ENCODE measurements around the gene FAM83C.

The FAM83C gene

DNA sequence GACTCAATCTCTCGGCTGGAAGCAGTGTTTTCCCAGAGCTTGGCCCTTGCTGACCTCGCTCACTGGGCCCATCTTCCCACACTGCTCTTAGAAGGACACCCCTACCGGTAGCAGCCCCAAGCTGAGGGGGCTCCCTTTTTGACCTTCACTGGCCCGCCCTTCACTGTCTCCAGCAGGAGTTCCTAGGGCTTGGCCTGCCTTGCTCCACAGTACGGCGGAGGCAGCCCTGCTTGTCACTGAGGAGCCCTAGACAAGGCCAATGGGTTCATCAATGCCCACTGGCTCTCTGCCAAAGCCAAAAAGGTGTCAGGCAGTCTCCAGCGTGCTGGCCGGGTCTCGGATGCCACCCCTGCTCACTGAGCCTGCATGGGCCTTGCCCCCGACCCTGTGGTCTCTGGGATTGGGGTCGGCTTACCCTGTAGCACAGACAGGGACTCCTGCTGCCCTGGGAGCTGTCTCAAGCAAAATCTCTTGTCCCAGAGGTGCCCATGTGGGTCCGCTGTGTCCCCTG is 16.4 kb downstream of the FAM83C start:
- DNase-seq (ENCODE audit: low read depth): no peak
- H3K4me3 ChIP-seq (ENCODE audit: low read length): no peak overlapping the region
- TF ChIP-seq CTCF (conservative IDR thresholded peaks at IDR 0.05; ENCODE audit: low read depth, low read length): no peak

DNA sequence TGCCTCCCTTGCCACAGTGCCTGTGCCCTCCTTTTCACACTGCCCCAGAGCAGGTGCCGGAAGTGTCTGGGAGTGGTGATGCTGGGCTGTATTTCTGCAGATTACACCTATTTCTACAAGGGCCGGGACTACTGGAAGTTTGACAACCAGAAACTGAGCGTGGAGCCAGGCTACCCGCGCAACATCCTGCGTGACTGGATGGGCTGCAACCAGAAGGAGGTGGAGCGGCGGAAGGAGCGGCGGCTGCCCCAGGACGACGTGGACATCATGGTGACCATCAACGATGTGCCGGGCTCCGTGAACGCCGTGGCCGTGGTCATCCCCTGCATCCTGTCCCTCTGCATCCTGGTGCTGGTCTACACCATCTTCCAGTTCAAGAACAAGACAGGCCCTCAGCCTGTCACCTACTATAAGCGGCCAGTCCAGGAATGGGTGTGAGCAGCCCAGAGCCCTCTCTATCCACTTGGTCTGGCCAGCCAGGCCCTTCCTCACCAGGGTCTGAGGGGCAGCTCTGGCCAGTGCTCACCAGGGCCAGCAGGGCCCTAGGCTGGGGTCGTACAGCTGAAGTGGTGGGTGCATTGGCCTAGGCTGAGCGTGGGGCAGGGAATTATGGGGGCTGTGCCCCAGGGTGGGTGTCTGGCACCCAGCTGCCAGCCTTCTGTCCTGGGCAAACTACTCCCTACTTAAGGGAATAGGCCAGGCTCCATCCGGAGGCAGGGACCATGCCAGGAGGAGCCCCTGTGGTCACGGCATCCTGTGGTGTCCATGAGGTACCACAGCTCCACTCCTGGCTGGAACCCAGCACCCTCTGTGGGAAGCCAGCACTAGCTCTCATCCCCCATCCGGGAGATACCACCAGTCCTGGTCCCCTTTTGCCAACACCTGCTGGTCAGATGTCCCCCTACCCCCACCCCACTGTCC is 17.8 kb downstream of the FAM83C start:
- no peak for TF ChIP-seq CTCF (conservative IDR thresholded peaks at IDR 0.05; ENCODE audit: low read depth, low read length)
- no peak overlapping the region for H3K4me3 ChIP-seq (ENCODE audit: low read length)
- DNase-seq (ENCODE audit: low read depth): no peak

DNA sequence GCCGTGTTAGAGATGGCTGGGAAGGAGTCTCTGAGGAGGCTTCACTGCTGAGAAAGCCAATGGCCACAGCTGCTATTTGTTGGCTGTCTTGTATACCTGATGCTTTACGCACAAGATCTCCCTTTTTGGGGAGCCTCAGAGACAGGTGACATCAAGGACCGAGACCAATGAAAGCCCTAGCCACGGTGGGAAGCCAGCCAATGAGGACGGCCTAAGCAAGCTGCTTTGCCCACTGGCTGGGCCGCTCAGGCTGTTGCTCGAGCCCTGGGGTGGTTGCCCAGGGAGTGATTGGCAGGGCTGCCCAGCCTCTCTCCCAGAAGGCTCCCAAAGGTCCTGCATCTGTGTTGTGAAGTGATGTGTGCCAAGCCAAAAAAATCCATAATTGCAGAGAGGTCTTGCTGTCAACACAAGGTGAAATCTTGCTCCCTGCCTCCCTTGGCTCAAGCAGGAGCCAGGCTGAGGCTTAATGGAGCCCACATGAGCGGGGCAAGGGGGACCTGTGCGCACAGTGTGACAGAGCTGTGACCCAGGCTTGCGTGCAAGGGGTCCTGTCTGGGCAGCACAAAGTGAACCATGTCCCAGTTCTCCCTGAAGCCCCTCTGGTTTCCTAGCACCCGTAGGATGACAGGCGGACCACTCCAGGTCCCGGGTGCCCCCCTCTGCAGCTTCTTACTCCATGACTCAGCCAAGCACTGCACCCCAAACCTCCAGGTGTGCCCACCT is 18.6 kb downstream of the FAM83C start:
- DNase-seq (ENCODE audit: low read depth): no peak
- TF ChIP-seq CTCF (conservative IDR thresholded peaks at IDR 0.05; ENCODE audit: low read depth, low read length): no peak
- no peak overlapping the region for H3K4me3 ChIP-seq (ENCODE audit: low read length)

- no peak overlapping the region for H3K4me3 ChIP-seq (ENCODE audit: low read length)
- no peak for TF ChIP-seq CTCF (conservative IDR thresholded peaks at IDR 0.05; ENCODE audit: low read depth, low read length)
- DNase-seq (ENCODE audit: low read depth): no peak
These were observed 20.3 kb downstream of the FAM83C start for GRCh38 chr20:35271904-35272303.

DNA sequence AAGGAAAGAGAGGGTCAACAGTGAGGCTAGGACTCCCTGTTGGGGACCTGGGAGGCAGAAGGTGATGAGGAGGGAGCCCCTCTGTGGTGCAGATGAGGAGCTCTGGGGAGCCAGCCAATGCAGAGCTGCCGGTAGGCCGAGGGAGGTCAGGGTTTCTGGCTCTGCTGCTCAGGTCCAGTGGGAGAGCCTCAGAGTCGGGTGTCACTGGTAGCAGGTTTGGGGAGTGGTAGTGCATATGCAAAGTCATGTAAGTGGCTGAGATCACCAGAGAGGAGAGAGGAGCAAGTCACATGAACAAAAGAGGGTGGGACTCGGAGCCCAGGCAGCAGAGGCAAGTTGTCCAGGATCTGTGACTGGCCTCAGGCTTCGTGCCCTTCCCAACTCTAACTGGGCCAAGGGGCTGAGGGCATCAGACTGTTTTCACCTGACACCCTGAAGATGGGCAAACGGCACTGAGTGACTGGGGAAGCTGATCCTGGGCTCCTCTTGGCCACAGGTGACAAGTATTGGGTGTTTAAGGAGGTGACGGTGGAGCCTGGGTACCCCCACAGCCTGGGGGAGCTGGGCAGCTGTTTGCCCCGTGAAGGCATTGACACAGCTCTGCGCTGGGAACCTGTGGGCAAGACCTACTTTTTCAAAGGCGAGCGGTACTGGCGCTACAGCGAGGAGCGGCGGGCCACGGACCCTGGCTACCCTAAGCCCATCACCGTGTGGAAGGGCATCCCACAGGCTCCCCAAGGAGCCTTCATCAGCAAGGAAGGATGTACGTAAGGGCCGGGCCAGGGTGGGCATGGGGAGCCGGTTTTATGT is 20.9 kb downstream of the FAM83C start:
- no peak for DNase-seq (ENCODE audit: low read depth)
- no peak overlapping the region for H3K4me3 ChIP-seq (ENCODE audit: low read length)

More for the DNA sequence above, 20.9 kb downstream of the FAM83C start:
- TF ChIP-seq CTCF (conservative IDR thresholded peaks at IDR 0.05; ENCODE audit: low read depth, low read length): no peak
